GM18909 (cell line): Measurements from ENCODE around the gene CHD5.
"Not testable (repeated sequence)": the region's sequence is repeated elsewhere in the genome, so short reads cannot be mapped to it uniquely, and the experiment has no call there.

ENCODE experiments used
- ATAC-seq: cut with Tn5 transposase; IDR thresholded peaks from one replicate; pipeline ENCODE4 v1.9.1; 2021; ENCODE audit warnings: mild to moderate bottlenecking; ENCODE audit not compliant: unreplicated experiment, poor library complexity

Gene CHD5

DNA sequence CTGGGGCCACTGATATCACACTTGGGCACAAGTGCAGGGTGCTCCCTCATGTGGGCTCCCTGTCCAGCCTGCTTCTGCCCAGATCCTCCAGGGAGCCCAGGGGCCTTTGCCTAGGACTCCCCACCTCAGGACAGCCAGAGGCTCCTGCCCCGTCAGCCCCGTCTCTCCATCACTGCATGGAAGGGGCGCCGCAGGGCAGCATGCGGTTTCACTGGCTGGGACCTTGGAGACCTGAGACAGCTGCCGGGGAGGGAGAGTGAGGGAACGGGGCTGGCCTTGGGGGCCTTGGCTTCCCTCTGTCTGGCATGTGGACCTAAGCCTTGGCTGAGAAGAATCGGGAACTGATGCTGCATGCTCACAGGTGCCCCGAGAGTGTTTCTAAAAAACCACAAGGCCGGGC, 87.9 kb downstream of the CHD5 start:
- ATAC-seq, result no peak

DNA sequence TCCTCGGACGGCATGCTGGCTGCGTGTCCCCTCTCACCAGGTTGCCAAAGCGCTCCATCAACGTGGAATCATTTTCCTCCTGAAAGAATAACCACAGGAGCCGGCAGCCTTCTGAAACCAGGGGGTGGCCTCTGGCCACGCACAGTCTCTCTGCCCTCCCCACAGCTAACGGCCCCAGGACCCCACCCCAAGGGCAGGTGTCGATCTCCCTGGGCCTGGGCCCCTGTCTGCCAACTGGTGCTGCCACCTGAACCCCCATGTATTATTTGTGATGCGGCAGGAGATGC, 88.4 kb downstream of the CHD5 start:
- no peak for ATAC-seq

DNA sequence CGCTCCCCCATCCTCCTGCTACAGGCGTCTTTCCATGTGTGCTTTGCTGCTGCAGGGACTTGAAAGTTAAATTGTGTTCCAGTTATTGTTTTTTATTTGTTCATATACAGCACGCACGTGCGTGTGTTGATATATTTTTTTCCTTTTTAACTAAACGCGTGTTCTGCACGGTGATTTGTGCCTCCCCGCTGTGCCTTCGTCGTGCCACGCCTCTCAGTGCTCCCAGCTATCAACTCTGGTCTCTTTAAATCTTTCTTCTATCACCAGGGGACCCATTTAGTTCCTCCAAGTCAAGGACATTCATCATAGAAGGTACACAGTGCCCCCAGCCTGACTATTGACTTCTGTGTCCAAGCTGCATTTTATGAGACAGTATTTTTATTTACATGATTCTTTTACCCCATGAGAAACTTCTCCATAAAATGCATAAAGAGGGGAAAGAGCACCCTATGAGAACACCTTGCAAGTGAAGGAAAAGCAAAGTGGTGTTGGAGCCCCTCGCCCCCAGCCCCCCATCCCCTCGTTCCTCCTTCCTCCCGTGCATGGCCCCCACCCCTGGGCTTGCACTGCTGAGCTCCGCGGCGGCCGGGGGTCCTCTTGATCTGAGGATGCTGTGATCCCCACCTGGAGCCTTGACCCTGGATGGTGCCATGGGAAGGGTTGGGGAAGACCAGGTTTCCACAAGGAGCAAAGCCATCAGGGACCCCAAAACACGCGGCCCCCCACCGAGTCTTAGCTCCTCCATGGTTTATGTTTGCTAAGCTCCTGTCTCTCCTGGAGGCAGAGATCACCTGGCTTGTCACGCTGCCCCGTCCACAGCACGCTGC, 88.9 kb downstream of the CHD5 start:
- no peak for ATAC-seq

DNA sequence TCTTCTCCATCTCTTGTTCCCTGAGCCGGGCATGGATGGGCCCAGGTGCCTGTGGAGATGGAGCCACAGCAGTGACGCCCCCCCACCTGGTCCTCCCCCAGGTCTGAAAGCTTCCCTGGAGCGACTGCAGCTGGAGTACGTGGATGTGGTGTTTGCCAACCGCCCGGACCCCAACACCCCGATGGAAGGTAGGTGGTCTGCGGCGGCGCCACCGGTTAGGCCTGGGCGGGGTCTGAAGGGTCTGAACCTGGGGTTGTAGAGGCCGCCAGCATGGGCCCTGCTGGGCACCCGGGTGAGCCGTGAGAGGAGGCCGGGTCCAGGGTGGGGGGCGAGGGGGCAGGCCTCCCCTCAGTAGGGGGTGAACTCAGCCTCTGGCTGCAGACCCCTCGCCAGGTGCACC, 89.8 kb downstream of the CHD5 start:
- ATAC-seq, result no peak

DNA sequence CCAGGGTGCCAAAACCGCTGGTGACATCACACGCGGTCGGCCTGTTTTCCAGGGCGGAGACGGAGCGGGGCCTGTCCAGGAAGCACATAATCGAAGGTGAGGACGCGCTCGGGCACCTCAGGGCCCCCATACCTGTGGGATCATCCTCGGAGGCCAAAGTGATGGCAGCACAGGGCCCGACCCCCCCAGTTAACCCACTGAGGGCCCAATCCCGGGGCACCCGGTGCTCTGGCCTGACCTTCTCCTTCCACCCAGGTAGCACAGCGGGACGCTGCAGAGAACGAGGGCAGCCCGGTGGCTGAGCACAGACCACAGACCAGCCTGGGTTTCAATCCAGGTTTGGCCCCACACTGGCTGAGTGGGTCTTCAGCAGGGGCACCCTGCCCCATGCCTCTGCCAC, 91.2 kb downstream of the CHD5 start:
- ATAC-seq, result no peak

DNA sequence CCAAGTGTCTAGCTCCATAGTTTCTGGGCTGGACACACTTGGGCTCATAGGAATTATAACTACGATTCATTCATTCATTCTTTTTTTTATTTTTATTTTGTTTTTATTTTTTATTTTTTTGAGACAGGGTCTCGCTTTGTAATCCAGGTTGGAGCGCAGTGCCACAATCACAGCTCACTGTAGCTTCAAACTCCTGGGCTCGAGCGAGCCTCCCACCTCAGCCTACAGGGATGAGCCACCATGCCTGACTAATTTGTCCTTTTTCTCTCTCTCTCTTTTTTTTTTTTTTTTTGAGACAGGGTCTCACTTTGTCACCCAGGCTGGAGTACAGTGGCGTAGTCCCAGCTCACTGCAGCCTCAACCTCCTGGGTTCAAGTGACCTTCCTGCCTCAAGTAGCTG, 92.2 kb downstream of the CHD5 start:
- no peak for ATAC-seq

DNA sequence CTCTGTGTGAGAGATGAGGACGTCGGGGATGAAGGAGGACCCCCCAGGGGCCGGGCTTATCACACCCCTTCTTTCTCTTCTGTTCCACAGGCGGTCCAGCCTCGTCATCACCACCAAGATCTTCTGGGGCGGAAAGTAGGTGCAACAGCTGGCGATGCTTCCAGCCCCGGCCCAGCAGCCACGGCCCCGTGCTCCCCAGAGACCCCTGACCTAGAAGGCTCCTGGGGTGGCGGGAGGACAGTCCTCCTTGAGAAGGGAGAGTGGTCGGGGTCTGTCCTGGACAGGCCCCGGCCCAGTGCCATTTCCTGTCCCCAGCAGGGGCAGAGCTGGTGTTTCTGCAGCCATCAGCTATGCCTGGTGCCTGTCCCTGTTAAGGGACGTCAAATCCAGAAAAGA, 92.7 kb downstream of the CHD5 start:
- no peak for ATAC-seq

DNA sequence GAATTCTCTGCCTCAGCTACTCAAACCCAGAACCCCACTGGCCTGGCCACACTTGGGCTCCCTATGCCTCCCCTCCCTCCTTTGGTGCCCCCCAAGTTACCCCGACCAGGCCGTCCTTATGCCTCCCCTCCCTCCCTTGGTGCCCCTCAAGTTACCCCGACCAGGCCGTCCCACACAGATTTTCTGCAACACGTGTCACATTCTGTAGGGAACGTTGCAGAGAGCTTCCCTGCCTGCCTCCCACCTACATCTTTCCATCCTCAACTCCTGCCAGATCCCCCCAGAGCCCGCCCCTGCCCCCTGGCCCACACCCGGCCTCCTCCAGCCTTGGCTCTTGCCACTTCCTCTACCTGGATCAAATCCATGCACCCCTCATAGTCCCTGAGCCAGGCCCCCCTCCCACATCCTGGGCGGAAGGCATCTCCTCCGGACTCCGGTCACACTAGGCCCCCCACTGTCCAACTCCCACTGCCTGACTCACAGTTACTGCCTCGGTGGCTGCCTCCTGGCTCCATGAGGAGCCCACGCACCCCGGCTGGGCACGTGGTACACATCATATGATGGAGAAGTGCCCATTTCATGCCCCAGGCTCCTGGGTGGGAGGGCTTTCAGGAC, 93.3 kb downstream of the CHD5 start:
- ATAC-seq, result no peak

DNA sequence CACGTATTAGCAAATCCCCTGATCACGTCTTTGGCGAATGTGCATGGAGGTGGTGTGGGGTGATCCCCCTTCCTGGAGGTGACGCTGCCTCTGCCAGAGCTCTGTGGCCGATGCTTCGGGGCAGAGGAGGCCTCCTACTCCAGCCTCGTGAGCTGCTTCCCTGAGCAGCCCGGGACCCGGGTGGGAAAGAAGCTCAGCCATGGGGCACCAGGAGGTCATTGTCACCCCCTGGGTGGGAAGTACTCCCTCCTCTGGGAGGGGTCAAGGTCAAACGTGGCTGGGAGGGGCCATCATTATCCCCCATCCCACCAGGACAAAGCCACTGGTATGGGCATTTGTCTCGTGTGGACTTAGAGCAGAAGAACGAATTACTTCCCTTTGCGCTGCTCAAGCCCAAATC, 93.8 kb downstream of the CHD5 start:
- ATAC-seq, result no peak

DNA sequence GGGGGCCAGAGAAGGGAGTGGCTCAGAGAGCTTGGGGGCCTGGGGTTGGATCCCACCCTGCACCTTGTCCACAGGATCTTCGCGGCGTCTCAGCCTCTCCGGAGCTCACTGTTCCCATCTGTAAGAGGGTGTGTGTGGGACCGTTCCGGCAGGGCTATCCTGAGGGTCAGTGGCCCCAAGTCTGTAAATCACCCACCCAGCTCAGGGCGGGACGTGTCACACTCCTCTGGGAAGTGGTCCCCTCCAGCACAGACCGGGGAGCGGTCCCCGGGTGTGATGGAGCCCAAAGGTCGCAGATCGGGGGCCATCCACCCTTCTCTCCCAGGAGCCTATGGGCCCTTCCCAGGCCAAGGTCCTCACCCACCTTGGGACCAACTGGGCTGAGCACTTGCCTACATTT, 94.5 kb downstream of the CHD5 start:
- ATAC-seq, result no peak

DNA sequence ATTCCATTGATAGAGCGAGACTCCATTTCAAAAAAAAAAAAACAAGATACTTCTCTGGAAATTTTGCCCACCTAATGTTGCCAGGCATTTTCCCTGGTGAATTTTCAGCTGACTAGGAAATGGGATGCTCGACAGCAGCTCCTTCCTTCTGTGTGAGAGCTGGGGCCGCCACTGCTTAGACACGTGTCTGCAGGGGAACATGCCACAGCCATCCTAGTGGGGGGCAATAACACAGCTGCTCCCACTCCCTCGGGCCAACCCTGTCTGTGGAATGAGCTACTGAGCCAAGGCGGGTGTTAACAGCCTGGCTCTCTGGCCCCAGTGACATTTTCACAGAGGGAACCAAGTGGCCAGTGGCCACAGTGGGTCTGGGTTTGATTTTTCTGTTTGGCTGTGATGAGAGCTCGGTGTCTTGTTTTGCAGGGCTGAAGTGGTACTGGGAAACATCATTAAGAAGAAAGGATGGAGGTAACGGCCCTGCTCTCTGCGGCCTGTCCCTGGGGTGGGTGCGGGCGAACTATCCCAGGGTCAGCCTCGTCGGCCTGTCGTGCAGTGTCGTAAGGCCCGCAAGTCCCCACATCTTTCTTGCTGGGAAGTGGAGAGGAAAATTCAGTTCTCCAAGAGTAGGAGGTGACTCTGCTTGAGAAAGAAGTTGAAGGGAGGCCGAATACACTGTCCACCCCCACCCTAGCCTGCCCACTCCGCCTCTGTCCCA, 95.2 kb downstream of the CHD5 start:
- ATAC-seq, result no peak

DNA sequence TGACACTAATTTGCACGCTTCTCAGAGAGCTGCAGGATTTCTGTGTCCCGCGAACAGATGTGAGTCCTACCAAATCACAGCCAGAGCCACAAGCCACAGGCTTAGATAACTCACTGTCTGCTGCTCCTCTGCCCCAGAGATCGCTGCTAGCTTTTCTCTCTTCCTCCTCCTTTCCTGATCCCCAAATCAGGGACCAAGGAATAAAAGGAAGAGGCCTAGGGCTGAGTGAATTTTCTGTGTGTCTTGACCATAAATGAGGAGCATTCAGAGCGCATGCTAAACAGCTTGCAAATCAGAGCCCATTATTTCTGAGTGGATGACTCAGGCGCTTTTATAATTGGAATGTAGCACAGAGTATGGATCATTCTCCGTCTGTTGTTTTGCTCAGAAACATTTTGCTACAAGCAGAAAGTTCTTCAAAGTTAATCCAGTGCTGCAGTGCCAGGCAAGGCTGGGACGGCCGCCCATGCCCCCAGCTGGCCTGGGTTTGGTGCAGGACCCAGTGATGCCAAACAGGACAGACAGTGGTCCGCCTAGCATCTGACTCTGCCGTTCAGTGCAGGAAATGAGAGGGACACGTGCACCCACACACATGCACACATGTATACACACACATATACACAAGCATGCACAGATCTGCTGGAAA, 96.2 kb downstream of the CHD5 start:
- ATAC-seq, result no peak

DNA sequence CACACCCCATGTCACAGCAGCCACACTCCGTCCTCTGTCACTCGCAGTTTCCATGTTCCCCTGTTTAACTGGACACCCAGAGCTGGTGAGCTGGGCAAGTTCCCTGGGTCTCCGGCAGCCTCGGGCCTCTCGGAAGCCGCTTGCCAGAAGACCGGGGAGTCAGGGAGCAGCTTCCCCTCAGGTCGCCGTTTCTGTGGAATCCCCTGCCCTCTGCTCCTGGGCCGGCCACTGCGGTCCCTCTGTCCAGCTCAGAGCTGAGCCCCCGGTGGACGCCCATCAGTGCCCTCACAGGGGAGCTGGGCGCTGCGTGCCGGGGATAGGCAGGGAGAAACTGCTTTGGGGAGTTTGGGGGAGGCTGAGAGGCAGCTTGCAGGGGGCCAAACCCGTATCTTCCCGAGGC, 96.7 kb downstream of the CHD5 start:
- ATAC-seq, result no peak

DNA sequence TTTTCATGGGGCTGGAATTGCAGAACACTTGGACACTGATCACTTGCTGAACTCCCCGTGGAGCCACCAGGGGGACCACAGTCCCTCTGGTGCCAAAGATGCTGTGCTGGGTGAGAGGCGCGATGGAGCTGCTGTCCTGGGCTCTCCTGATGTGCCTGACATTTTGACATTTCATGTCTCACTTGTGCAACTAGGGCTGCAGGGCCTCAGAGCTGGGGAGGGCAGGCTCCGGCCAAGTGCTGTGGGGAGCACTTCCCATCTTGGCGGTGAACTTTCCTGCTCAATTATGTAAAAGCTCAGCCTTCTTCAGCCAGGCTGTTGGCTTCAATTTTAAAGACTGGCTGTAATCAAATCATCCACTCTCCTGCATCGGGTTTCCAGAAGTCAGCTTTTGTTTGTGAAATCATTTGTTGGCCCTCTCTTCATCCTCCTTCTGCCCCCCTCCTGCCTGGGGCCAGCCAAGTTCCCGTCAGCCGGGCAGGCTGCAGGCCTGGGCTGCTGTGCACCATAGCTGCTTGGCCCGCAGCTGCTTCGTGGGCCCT, 97.6 kb downstream of the CHD5 start:
- no peak for ATAC-seq

DNA sequence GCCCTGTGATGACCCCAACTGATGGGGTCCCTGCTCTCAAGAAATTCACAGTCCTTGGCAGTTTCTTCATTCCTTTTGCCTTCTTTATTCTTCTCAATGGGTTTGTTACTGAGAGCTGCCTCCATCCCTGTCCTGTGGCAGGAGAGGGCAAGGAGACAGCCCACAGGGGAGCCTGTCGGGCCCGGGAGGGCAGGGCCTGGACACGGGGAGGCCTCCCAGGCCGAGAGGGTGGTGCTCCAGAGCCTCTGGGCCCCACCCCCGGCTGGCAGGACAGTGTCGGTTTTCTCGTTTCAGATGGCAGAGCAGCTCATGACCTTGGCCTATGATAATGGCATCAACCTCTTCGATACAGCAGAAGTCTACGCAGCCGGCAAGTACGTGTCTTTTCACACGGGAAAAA, 98.2 kb downstream of the CHD5 start:
- ATAC-seq, result no peak

DNA sequence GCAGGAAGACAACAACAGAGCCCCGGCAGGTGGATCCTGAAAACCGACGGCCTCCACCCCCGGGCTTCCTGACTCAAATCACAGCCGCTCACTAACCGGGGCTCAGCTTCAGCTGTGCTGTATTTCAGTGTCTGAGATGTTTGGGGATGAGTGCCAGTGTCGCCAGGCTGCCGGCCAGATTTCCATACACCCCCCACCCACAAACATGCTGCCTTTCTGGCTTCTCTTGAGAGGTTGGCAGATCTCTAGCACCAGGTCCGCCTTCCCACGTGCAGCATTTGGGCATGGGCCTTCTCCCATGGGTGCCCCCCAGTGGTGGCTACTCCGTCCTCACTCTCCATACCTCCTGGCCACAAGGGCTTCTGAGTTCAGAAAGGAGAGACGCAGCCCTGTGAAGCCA, 99.7 kb downstream of the CHD5 start:
- no peak for ATAC-seq

DNA sequence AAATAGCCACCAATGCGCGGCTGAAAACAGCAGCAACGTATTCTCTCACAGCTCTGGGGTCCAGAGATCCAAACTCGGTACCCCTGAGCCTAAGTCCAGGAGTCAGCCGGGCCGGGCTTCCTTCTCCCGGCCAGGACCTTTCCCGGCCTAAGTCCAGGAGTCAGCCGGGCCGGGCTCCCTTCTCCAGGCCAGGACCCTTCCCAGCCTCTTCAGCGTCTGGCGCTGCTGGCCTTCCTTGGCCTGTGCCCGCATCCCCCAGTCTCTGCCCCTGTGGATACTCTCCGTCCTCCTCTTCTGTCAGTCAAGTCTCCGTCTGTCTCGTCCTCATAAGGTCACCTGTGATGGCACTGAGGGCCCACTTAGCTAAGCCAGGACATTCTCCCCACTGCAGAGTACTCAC, 102.2 kb downstream of the CHD5 start:
- ATAC-seq, result no peak

DNA sequence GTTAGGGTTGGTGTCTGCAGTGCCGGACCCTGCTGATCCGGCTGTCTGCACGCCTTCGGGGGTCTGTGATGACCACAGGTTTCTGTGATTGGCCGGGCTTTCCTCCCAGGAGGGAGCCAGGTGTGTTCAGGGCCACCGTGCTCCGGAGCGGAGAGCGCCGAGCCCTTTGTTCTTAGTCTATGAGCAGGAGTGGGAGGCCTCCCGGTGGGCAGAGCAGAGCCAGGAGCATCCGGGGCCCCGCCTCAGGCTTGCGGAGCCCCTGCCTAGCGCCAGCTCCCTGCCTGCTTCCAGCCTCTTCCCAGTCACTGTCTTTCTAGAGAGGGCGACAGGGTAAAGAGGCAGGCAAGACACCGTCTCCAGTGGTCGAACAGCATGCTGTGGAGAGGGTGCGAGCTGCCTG, 102.6 kb downstream of the CHD5 start:
- no peak for ATAC-seq

DNA sequence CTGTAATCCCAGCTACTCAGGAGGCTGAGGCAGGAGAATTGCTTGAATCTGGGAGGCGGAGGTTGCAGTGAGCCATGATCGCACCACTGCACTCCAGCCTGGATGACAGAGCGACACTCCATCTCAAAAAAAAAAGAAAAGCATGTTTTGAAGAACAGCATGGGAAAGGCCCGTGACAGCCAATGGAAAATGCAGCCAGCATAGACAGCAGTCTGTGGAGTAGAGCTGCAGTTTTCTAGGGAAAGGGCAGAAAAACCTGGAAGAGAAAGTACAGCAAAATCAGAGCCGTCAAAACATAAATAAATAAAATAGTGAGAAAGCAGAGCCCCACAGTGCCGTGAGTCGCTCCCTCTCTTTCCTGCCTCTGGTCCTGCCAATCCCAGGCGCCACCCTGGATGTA, 103.1 kb downstream of the CHD5 start:
- not testable (repeated sequence) for ATAC-seq

DNA sequence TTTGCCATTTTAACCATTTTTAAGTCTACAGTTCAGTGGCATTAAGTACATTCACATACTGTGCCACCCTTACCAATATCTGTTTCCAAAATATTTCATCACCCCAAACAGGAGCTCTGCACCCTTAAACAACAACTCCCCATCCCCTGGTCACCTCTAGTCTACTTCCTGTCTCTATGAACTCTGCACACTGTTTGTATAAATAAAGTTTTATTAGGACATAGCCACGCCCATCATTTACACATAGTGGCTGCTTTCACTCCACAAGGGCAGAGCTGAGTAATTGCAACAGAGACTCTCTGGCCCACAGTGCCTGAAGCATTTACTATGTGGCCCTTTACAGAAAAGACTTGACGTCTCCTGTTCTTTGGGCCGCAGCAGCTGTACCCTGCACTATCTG, 104.4 kb downstream of the CHD5 start:
- ATAC-seq, result no peak
